GM12801 (cell line): Measurements from ENCODE around the gene NAMPT.

ENCODE experiments used
- TF ChIP-seq, protein P1 (sequence below): IDR thresholded peaks from one replicate; pipeline ENCODE4 v1.5.1; 2011; ENCODE audit warnings: control low read depth; ENCODE audit not compliant: insufficient read length; ENCODE audit errors: extremely low read depth

Gene NAMPT

DNA sequence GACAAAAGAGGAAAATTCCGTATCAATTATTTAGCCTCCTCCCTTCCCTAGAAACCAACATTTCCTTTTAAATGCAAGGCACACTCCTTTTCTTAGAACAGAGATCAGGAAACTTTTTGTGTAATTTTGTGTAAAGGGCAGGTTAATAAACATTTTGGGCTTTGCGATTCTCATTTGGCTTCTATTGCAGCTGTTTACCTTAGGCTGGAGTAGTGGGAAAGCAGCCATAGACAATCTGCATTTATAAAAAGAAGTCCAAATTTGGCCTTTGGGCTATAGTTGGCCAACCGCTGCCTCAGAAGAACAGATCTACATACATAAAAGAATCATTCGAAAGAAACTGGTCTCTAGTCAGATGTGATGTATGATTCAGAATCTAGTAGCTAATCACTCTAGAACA lies 35.3 kb downstream of the NAMPT start:
- TF ChIP-seq, protein P1, sequence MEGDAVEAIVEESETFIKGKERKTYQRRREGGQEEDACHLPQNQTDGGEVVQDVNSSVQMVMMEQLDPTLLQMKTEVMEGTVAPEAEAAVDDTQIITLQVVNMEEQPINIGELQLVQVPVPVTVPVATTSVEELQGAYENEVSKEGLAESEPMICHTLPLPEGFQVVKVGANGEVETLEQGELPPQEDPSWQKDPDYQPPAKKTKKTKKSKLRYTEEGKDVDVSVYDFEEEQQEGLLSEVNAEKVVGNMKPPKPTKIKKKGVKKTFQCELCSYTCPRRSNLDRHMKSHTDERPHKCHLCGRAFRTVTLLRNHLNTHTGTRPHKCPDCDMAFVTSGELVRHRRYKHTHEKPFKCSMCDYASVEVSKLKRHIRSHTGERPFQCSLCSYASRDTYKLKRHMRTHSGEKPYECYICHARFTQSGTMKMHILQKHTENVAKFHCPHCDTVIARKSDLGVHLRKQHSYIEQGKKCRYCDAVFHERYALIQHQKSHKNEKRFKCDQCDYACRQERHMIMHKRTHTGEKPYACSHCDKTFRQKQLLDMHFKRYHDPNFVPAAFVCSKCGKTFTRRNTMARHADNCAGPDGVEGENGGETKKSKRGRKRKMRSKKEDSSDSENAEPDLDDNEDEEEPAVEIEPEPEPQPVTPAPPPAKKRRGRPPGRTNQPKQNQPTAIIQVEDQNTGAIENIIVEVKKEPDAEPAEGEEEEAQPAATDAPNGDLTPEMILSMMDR: no peak

DNA sequence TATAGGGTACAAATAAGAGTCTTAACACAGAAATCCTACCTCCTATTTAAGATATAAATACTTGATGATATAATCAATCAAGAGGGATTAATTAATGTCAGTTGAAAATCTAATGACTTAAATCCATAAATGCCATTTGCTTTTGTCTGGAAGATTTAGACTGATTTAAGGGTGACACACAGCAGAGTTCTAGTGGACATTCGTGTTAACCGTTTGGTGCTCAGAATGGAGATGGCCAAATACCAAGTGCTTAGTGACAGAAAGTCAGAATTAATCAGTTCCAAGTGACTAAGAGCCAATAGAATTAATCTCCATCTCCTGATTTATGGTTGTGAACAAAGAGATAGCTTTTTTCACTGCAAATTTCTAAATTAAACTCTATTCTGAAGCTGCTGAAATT lies 36.2 kb downstream of the NAMPT start:
- TF ChIP-seq, protein P1: no peak

DNA sequence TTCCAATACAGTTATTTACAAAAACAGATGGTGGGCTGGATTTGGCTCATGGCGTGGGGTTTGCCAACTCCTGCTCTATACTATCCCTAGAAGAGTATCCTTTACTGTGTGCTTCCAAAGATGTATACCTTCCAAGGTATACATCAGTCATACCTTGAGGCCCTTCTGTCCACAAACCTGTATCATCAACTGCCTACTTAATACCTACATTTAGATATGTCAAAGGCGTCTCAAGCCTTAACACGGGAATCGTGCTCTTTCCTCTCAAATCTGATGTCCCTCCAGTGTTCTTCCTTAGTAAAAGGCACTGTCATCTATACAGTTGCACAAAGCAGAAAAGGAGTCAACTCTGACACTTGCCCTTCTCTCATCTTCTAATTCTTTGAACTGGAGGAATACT lies 36.9 kb downstream of the NAMPT start:
- TF ChIP-seq, protein P1: no peak

DNA sequence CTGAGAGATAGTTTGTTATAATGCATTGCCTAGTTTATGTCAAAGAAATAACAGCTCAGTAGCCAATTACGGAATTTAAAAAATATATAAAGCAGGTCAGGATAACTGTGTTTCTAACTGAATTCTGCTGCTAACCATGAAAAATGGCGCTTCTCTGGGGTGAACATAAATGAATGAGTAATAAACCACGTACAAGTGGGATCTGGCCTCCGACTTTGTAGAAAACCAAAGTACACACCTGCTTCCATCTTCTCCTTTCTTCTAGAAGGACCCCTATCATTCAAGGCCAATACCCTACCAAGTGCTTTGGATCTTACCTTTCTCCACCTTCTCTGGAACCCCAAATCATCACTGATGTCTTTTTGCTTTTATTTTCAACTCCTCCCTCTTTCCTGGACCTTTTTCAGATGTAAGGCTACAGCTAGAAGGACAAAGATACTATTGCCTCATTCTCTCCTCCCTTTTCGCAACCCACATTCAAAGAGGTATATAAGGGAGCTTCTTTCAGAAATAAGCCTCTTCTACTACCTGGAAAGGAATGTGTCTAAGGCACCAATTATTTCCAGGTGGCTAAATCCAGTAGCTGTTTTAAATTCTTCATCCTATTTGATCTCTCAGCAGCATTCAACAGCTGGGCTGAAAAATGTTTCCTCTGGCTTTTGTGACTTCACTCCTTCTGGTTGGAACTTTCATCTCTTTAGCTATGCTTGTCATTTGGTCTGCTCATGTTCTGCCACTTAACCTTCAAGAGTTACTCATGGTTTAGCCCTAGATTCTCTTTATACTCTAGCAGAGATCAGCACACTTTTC lies 37.7 kb downstream of the NAMPT start:
- TF ChIP-seq, protein P1: no peak

DNA sequence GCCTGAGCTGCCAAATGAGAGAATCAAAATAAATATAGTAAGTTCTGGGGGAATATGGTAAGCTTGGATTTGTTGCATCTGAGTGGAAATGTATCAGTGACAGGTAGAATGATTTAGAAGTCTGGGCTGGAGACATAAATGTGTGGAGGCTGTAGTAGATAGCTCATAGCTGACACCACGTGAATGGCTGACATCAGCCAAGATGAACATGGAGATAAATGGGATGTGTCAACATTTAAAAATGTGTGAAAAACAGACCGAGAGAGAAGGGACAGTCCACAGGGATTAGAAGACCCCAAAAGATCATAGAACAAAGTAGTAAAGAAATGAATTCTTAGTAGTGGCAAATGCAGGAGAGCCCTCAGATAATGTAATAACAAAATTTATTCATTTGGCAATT lies 40.9 kb downstream of the NAMPT start:
- TF ChIP-seq, protein P1: no peak

DNA sequence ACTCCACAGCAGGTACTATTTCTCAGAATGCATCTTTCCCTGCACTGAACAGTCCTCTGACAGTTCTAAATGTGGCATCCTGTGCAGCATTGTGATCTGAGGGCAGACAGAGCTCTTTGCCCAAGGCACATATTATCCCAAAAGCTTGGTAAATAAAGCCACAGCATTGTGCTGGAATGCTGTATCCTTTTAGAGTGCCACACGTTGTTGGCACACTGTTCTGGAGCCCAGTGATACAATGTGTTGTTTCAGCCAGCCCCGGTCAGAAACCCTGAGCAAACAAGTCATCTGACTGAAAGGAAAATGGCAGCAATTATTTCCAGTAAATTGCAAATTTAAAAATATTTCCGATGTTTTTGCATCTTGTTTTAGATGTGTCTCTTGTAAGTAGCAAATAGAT lies 45.4 kb downstream of the NAMPT start:
- TF ChIP-seq, protein P1: no peak

DNA sequence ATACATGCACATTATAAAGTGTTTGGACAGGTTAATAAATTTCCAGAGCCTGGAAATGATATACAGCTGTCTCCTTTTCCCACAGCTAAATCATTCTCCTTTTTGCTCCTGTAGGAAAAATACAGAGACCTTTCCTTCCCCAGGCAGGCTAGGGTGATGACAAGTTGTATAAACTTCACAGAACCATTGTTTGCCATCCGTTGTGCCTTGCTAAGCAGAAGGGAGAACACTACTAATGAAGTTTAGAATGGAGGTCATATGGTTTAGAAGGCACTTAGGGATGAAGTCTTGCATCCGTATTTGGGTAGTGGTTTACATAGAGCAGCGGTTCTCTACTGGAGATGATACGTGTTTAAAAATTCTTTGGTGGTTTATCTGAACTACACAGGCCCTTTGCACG lies 46.0 kb downstream of the NAMPT start:
- TF ChIP-seq, protein P1: no peak
